Activated effector memory CD4-positive, alpha-beta T cell treated with anti-CD3 and anti-CD28 coated beads, Interleukin-2, amount 50 U/mL, for 16 hours (primary cell): ENCODE results near the gene CAPZA2.
"Not testable (repeated sequence)": the region's sequence is repeated elsewhere in the genome, so short reads cannot be mapped to it uniquely, and the experiment has no call there.

Source experiments
- DNase-seq: peaks from one replicate; pipeline ENCODE4 v3.0.0-alpha.2; 2020

The CAPZA2 gene

GRCh38 chr7:116955801-116956476, 93.6 kb downstream of the CAPZA2 start:
- no peak for DNase-seq

GRCh38 chr7:116956477-116956804, 94.1 kb downstream of the CAPZA2 start:
- no peak for DNase-seq

GRCh38 chr7:116957874-116958273, 95.5 kb downstream of the CAPZA2 start:
- DNase-seq: no peak

GRCh38 chr7:116961966-116962673, 99.7 kb downstream of the CAPZA2 start:
- DNase-seq: not testable (repeated sequence)

GRCh38 chr7:116963234-116963633, 100.8 kb downstream of the CAPZA2 start:
- no peak for DNase-seq

- no peak for DNase-seq
These were observed 104.2 kb downstream of the CAPZA2 start for GRCh38 chr7:116966601-116967000.

GRCh38 chr7:116967254-116967922, 105.0 kb downstream of the CAPZA2 start:
- no peak for DNase-seq

- no peak for DNase-seq
These were observed 105.6 kb downstream of the CAPZA2 start for GRCh38 chr7:116967983-116968382.

GRCh38 chr7:116968631-116969030, 106.2 kb downstream of the CAPZA2 start:
- DNase-seq: no peak

- no peak for DNase-seq
These were observed 107.0 kb downstream of the CAPZA2 start for GRCh38 chr7:116969371-116969902.

GRCh38 chr7:116970238-116970910, 108.0 kb downstream of the CAPZA2 start:
- DNase-seq: no peak

GRCh38 chr7:116971153-116971552, 108.8 kb downstream of the CAPZA2 start:
- not testable (repeated sequence) for DNase-seq
